ENCODE measurements around the gene AP4M1.
A peak's percentile ranks its signal among the peaks of the same experiment; 100 is the strongest.
"Not testable (repeated sequence)": the region's sequence is repeated elsewhere in the genome, so short reads cannot be mapped to it uniquely, and the experiment has no call there.

Gene AP4M1

GRCh38 chr7:100111156-100111555, 9.7 kb downstream of the AP4M1 start:
- FAIRE-seq: no peak

DNA sequence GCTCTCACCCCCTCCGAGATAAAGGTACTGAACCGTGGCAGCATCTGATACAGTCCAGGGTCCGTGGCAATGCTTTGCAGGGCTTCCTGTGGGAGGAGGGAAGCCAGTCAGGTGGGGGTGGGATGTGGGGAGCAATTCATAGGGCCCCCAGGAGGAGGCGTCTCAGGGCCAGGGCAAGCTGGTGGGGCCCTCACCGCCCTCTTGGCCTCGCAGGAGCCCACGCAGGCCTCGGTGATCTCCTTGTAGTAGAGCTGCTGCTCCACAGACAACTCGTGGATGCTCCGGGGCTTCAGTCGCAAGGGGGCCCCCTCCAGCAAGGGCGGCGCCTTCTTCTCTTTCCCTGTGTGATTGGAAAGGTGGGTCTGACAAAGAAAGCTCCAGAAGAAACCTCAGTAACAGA, 10.5 kb downstream of the AP4M1 start:
- FAIRE-seq: no peak

DNA sequence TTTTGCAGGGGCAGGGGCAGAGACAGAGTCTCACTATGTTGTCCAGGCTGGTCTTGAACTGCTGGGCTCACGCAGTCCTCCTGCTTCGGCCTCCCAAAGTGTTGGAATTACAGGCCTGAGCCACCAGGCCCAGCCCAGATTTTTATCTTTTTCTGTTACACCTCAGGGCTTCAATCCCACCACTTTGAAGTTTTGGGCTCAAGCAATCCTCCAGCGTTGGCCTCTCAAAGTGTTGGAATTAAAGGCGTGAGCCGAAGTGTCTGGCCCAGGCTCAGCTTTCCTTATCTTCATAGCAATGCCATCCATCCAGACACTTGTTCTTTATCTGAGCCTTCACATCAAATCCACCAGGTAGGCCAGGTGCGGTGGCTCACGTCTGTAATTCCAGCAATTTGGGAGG, 13.6 kb downstream of the AP4M1 start:
- no peak for FAIRE-seq

- FAIRE-seq: no peak
Observed at GRCh38 chr7:100118388-100119071, 17.1 kb downstream of the AP4M1 start.

GRCh38 chr7:100119072-100119969, 17.9 kb downstream of the AP4M1 start, which contains the start of the genes CNPY4 and TAF6:
Gene CNPY4 (plus strand): TSS chr7:100119634. CDS start chr7:100119745, 111 bp downstream.
Gene TAF6 (minus strand): TSS chr7:100119358. CDS start chr7:100114209, 5,149 bp downstream.
- peak; percentile 78 for FAIRE-seq

GRCh38 chr7:100119970-100120732, 18.7 kb downstream of the AP4M1 start:
- no peak for FAIRE-seq

DNA sequence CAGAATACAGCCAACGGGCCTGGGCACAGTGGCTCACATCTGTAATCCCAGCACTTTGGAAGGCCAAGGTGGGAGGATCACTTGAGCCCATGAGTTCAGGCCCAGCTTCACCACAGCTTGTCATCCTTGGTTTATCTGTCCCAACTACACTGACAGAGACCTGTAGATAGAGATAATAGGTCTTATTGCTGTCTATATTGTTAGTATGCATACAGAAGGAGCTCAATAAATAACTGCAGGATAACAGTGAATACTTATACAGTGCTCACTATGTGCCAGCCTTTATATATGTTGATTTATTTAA, 19.2 kb downstream of the AP4M1 start:
- FAIRE-seq: no peak

DNA sequence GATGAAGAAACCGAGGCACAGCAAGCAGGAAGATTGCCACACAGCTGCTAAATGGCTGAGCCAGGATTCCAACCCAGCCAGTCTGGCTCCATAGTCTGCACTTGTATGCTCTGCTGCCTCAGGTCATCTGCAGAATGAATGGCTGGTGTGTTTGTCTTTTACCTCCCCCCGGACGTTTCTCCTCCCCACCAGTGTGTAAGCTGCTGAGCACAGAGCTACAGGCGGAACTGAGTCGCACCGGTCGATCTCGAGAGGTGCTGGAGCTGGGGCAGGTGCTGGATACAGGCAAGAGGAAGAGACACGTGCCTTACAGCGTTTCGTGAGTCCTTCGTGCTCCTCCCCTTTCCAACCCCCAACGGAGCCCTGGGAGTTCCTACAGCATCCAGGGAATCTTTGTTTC, 20.6 kb downstream of the AP4M1 start:
- no peak for FAIRE-seq

DNA sequence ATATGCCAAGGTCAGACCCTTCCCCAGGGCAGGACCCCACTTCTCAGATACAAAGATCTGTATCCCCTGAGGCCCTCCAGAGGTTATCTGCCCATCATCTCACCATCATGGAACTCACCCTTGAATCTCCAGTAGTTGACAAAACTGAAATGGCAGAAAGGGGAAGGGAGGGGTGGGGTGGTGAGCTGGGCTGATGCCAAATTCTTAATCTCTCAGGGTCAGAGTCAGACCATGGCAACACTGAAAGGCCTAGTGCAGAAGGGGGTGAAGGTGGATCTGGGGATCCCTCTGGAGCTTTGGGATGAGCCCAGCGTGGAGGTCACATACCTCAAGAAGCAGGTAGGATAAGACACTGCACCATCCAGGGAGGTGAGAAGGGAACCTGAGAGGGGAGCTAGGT, 21.1 kb downstream of the AP4M1 start:
- no peak for FAIRE-seq

GRCh38 chr7:100124301-100125230, 23.1 kb downstream of the AP4M1 start:
- FAIRE-seq: no peak

- no peak for FAIRE-seq
Observed at GRCh38 chr7:100126239-100126930, 24.9 kb downstream of the AP4M1 start.

DNA sequence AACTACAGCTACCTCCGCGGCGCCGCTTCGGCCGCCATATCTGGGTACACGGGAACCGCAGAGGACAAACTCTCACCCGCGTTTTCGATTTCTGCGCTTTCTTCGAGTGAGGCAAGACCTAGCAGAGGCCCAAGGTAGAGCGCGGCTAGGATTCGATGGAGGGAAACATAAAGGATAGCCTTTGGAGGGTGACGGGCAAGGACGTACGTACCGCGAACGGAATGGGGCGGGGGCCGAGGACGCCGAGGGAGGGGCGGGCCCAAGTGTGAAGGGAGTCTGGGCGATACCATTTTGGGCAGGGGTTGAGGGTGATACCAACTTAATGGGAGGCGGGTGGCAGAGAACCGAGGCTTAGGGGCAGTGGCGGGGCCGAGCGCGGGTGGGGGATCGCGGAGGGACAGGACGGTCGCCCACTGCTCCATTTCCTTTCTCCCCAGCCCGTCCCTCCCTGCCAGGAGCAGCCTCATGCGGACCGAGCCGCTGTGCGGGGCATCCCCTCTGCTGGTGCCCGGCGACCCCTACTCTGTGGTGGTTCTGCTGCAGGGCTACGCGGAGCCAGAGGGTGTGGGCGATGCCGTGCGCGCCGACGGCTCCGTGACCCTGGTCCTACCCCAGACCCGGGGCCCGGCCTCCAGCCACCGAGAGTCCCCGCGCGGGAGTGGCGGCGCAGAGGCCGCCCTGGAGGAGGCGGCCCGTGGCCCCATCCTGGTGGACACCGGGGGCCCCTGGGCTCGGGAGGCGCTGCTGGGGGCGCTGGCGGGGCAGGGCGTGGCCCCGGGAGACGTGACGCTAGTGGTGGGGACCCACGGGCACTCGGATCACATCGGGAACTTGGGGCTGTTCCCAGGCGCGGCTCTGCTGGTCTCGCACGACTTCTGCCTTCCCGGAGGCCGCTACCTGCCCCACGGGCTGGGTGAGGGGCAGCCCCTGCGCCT, 25.8 kb downstream of the AP4M1 start, which contains the start of gene MBLAC1:
Gene MBLAC1, plus strand, starts transcription at position 37 of the 935 bp plus-strand sequence. Its CDS starts 429 bp downstream, at position 466.
- no peak for FAIRE-seq

- no peak for FAIRE-seq
Observed at GRCh38 chr7:100127866-100128636, 26.6 kb downstream of the AP4M1 start.

- no peak for FAIRE-seq
Observed at GRCh38 chr7:100128637-100128963, 27.2 kb downstream of the AP4M1 start.

- not testable (repeated sequence) for FAIRE-seq
Observed at GRCh38 chr7:100130220-100130607, 28.8 kb downstream of the AP4M1 start.

- FAIRE-seq: no peak
Observed at GRCh38 chr7:100130608-100131453, 29.4 kb downstream of the AP4M1 start.

GRCh38 chr7:100132126-100132525, 30.7 kb downstream of the AP4M1 start:
- FAIRE-seq: no peak

DNA sequence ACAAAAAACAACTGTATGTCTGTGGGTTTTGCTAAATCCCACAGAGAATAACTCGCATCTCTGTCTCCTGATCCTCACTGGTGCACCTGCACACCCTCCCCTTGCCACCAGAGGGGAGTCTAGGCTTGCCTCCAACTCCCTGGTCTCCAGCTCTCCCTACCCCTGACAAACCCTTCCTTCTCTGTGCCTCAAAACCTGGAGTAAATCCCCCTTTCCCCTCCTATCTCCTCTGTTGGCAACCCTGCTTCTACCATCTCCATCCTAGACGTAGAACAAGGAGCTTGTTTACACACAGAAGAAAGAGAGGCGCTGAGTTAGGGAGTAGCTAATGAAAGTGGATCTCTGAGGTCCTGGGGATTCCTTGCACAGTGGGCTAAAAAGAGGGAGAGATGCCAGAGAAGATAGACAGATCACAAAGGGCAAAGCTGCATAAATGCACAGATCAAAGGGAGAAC, 31.3 kb downstream of the AP4M1 start:
- no peak for FAIRE-seq

Data from A204.1 (cell line).